G401.6 (cell line): ENCODE results near the gene COMMD4.
A peak's percentile ranks its signal among the peaks of the same experiment; 100 is the strongest.

Source experiments
- FAIRE-seq: peaks from 2 replicates; lab custom pipeline; 2012; peaks lifted over from hg19 to GRCh38; lab: Jason Lieb, UNC

Gene COMMD4

GRCh38 chr15:75356517-75356916, 20.7 kb downstream of the COMMD4 start:
- FAIRE-seq, result no peak

- FAIRE-seq, result no peak
These were observed 22.3 kb downstream of the COMMD4 start for GRCh38 chr15:75357976-75358673.

- no peak for FAIRE-seq
These were observed 23.1 kb downstream of the COMMD4 start for GRCh38 chr15:75358771-75359536.

- no peak for FAIRE-seq
These were observed 23.8 kb downstream of the COMMD4 start for GRCh38 chr15:75359537-75360250.

- no peak for FAIRE-seq
These were observed 24.5 kb downstream of the COMMD4 start for GRCh38 chr15:75360391-75360790.

- no peak for FAIRE-seq
These were observed 25.0 kb downstream of the COMMD4 start for GRCh38 chr15:75360856-75361255.

- FAIRE-seq, result no peak
These were observed 25.6 kb downstream of the COMMD4 start for GRCh38 chr15:75361361-75361988.

GRCh38 chr15:75361989-75362641, 26.3 kb downstream of the COMMD4 start:
- FAIRE-seq, result no peak

GRCh38 chr15:75362642-75363249, 26.9 kb downstream of the COMMD4 start:
- no peak for FAIRE-seq

GRCh38 chr15:75363786-75364185, 27.9 kb downstream of the COMMD4 start:
- FAIRE-seq, result no peak

GRCh38 chr15:75364881-75365280, 29.0 kb downstream of the COMMD4 start:
- FAIRE-seq, result no peak

- no peak for FAIRE-seq
These were observed 30.3 kb downstream of the COMMD4 start for GRCh38 chr15:75366163-75366562.

GRCh38 chr15:75367006-75367405, 31.1 kb downstream of the COMMD4 start:
- FAIRE-seq, result no peak

GRCh38 chr15:75367406-75367912, 31.6 kb downstream of the COMMD4 start:
- FAIRE-seq, result no peak

GRCh38 chr15:75367913-75368688, 32.2 kb downstream of the COMMD4 start, which contains the start of gene MAN2C1:
MAN2C1 (minus strand) TSS chr15:75368607; CDS start chr15:75368583, 24 bp downstream.
- peak; percentile 94 for FAIRE-seq

- FAIRE-seq, result no peak
These were observed 32.9 kb downstream of the COMMD4 start for GRCh38 chr15:75368689-75369239.

GRCh38 chr15:75369897-75370581, 34.2 kb downstream of the COMMD4 start:
- no peak for FAIRE-seq

- no peak for FAIRE-seq
These were observed 35.6 kb downstream of the COMMD4 start for GRCh38 chr15:75371486-75371885.

- FAIRE-seq, result no peak
These were observed 36.2 kb downstream of the COMMD4 start for GRCh38 chr15:75371901-75372688.
